Glomerular visceral epithelial cell (primary cell): ENCODE results near the gene PRDX5.

Experiments used
- DNase-seq: peaks from one replicate; pipeline ENCODE4 v3.0.0-alpha.2; 2016; ENCODE audit errors: extremely low spot score

PRDX5 gene

GRCh38 chr11:64317961-64318765, at the start of gene PRDX5:
PRDX5 (plus strand) TSS chr11:64318121; CDS start chr11:64318216, 95 bp downstream.
- peak; percentile 97 for DNase-seq

GRCh38 chr11:64268893-64269539, 48.9 kb upstream of the PRDX5 start:
- DNase-seq, result peak; percentile 59

GRCh38 chr11:64269540-64270220, 48.2 kb upstream of the PRDX5 start:
- DNase-seq, result peak; percentile 99

- no peak for DNase-seq
Measured at GRCh38 chr11:64275031-64275800, 42.7 kb upstream of the PRDX5 start.

GRCh38 chr11:64275841-64276240, 42.1 kb upstream of the PRDX5 start:
- DNase-seq, result no peak

- no peak for DNase-seq
Measured at GRCh38 chr11:64276653-64277431, 41.1 kb upstream of the PRDX5 start.

GRCh38 chr11:64278576-64279190, 39.2 kb upstream of the PRDX5 start:
- no peak for DNase-seq

- no peak for DNase-seq
Measured at GRCh38 chr11:64281957-64282770, 35.8 kb upstream of the PRDX5 start.

- DNase-seq, result no peak
Measured at GRCh38 chr11:64283092-64283491, 34.8 kb upstream of the PRDX5 start.

- peak; percentile 92 for DNase-seq
Measured at GRCh38 chr11:64284048-64284961, 33.6 kb upstream of the PRDX5 start, which contains the start of gene BAD. BAD (minus strand) TSS chr11:64284665; CDS start chr11:64284368, 297 bp downstream.

- DNase-seq, result peak; percentile 72
Measured at GRCh38 chr11:64284962-64285884, 32.7 kb upstream of the PRDX5 start, which contains the start of gene GPR137. GPR137 (plus strand) TSS chr11:64285848; CDS start chr11:64286525, 677 bp downstream.

- DNase-seq, result peak; percentile 36
Measured at GRCh38 chr11:64285885-64286800, 31.8 kb upstream of the PRDX5 start.

- DNase-seq, result no peak
Measured at GRCh38 chr11:64286801-64287159, 31.1 kb upstream of the PRDX5 start.

GRCh38 chr11:64287676-64288352, 30.1 kb upstream of the PRDX5 start:
- DNase-seq, result no peak

- no peak for DNase-seq
Measured at GRCh38 chr11:64288353-64288750, 29.6 kb upstream of the PRDX5 start.
